ENCODE results near the gene CDC37.

CDC37 gene

GRCh38 chr19:10419646-10420443 lies 16.5 kb upstream of the CDC37 start:
- DNase-seq (ENCODE audit: extremely low read depth, low read depth), result peak; percentile 88
- TF ChIP-seq CTCF (IDR thresholded peaks at IDR 0.05; ENCODE audit: low read depth, low read length, missing control alignments), result no peak
- H3K4me3 ChIP-seq (replicated peaks; ENCODE audit: low read depth, low read length), result peak overlapping the region; percentile 97

GRCh38 chr19:10419200-10419645 lies 15.9 kb upstream of the CDC37 start:
- H3K4me3 ChIP-seq (replicated peaks; ENCODE audit: low read depth, low read length), result peak overlapping the region; percentile 97
- no peak for DNase-seq (ENCODE audit: extremely low read depth, low read depth)
- no peak for TF ChIP-seq CTCF (IDR thresholded peaks at IDR 0.05; ENCODE audit: low read depth, low read length, missing control alignments)

GRCh38 chr19:10418485-10419199 lies 15.3 kb upstream of the CDC37 start:
- H3K4me3 ChIP-seq (replicated peaks; ENCODE audit: low read depth, low read length), result peak overlapping the region; percentile 97
- DNase-seq (ENCODE audit: extremely low read depth, low read depth), result no peak
- TF ChIP-seq CTCF (IDR thresholded peaks at IDR 0.05; ENCODE audit: low read depth, low read length, missing control alignments), result no peak

GRCh38 chr19:10418235-10418484 lies 14.8 kb upstream of the CDC37 start:
- no peak for DNase-seq (ENCODE audit: extremely low read depth, low read depth)
- no peak for TF ChIP-seq CTCF (IDR thresholded peaks at IDR 0.05; ENCODE audit: low read depth, low read length, missing control alignments)
- peak overlapping the region; percentile 97 for H3K4me3 ChIP-seq (replicated peaks; ENCODE audit: low read depth, low read length)

GRCh38 chr19:10417541-10418234 lies 14.3 kb upstream of the CDC37 start:
- no peak for TF ChIP-seq CTCF (IDR thresholded peaks at IDR 0.05; ENCODE audit: low read depth, low read length, missing control alignments)
- no peak for DNase-seq (ENCODE audit: extremely low read depth, low read depth)
- peak overlapping the region; percentile 97 for H3K4me3 ChIP-seq (replicated peaks; ENCODE audit: low read depth, low read length)

GRCh38 chr19:10416380-10417257 lies 13.3 kb upstream of the CDC37 start:
- H3K4me3 ChIP-seq (replicated peaks; ENCODE audit: low read depth, low read length), result peak overlapping the region; percentile 49
- peak; percentile 82 for TF ChIP-seq CTCF (IDR thresholded peaks at IDR 0.05; ENCODE audit: low read depth, low read length, missing control alignments)
- no peak for DNase-seq (ENCODE audit: extremely low read depth, low read depth)

Data from HFF-Myc (cell line).